ACC112 (cell line): ENCODE results near the gene MPPED2.

ENCODE experiments used
- H2AFZ ChIP-seq: fragments of 200-600 bp; sonication (generic); one replicate; pipeline ENCODE4 v1.6.0; 2017; ENCODE audit warnings: antibody characterized with exemption, low read length; ENCODE audit not compliant: unreplicated experiment
- H3K27ac ChIP-seq: fragments of 200-600 bp; sonication (generic); 2 replicates; pipeline ENCODE4 v1.5.1; 2014; ENCODE audit warnings: low read depth, mild to moderate bottlenecking, antibody characterized with exemption, low read length, moderate library complexity
- H3K27me3 ChIP-seq: fragments of 200-600 bp; sonication (generic); 2 replicates; pipeline ENCODE4 v1.6.1; 2014; ENCODE audit warnings: mild to moderate bottlenecking, antibody characterized with exemption, low read length, moderate library complexity, mixed read lengths; ENCODE audit not compliant: insufficient read depth
- H3K36me3 ChIP-seq: fragments of 200-600 bp; sonication (generic); 2 replicates; pipeline ENCODE4 v1.6.1; 2016; ENCODE audit warnings: mild to moderate bottlenecking, antibody characterized with exemption, low read length, moderate library complexity, mixed read lengths; ENCODE audit not compliant: insufficient read depth
- H3K4me1 ChIP-seq: fragments of 200-600 bp; sonication (generic); one replicate; pipeline ENCODE4 v1.6.1; 2016; ENCODE audit warnings: low read length, mixed read lengths; ENCODE audit not compliant: insufficient read depth, unreplicated experiment, control insufficient read depth
- H3K4me3 ChIP-seq: fragments of 200-600 bp; sonication (generic); 2 replicates; pipeline ENCODE4 v1.5.1; 2014; ENCODE audit warnings: mild to moderate bottlenecking, low read depth, low read length
- H3K79me2 ChIP-seq: fragments of 200-600 bp; sonication (generic); one replicate; pipeline ENCODE4 v1.6.0; 2016; ENCODE audit warnings: low read length; ENCODE audit not compliant: control insufficient read depth, unreplicated experiment, insufficient read depth

Gene MPPED2

GRCh38 chr11:30454111-30454510 lies 132.0 kb downstream of the MPPED2 start:
- Histone ChIP-seq H3K4me1 (no peaks in the 10 kb centered on the region), H3K27me3 (no peaks in the 10 kb centered on the region), H3K27ac (no peak overlapping the region), H3K4me3 (no peak overlapping the region), H2AFZ (no peak overlapping the region), H3K36me3 (no peaks in the 10 kb centered on the region), H3K79me2 (no peaks in the 10 kb centered on the region)

- no peaks in the 10 kb centered on the region for H3K79me2 ChIP-seq
- H3K36me3 ChIP-seq = no peaks in the 10 kb centered on the region
- H3K27ac ChIP-seq = no peak overlapping the region
- no peaks in the 10 kb centered on the region for H3K4me1 ChIP-seq
- no peak overlapping the region for H2AFZ ChIP-seq
- no peak overlapping the region for H3K4me3 ChIP-seq
- no peaks in the 10 kb centered on the region for H3K27me3 ChIP-seq
These were observed 132.4 kb downstream of the MPPED2 start for GRCh38 chr11:30453705-30454104.

- H3K4me3 ChIP-seq = no peak overlapping the region
- H3K4me1 ChIP-seq = no peaks in the 10 kb centered on the region
- no peaks in the 10 kb centered on the region for H3K79me2 ChIP-seq
- H3K27ac ChIP-seq = no peak overlapping the region
- no peaks in the 10 kb centered on the region for H3K36me3 ChIP-seq
- no peak overlapping the region for H2AFZ ChIP-seq
- H3K27me3 ChIP-seq = no peaks in the 10 kb centered on the region
These were observed 133.3 kb downstream of the MPPED2 start for GRCh38 chr11:30452842-30453241.

- Histone ChIP-seq H3K4me1 (no peaks in the 10 kb centered on the region), H3K36me3 (no peaks in the 10 kb centered on the region), H3K27me3 (no peaks in the 10 kb centered on the region), H3K27ac (no peak overlapping the region), H2AFZ (no peak overlapping the region), H3K79me2 (no peaks in the 10 kb centered on the region), H3K4me3 (no peak overlapping the region)
These were observed 134.0 kb downstream of the MPPED2 start for GRCh38 chr11:30452114-30452513.

GRCh38 chr11:30451626-30452025 lies 134.5 kb downstream of the MPPED2 start:
- no peak overlapping the region for H3K4me3 ChIP-seq
- no peaks in the 10 kb centered on the region for H3K4me1 ChIP-seq
- H3K27me3 ChIP-seq = no peaks in the 10 kb centered on the region
- H3K36me3 ChIP-seq = no peaks in the 10 kb centered on the region
- H3K27ac ChIP-seq = no peak overlapping the region
- no peaks in the 10 kb centered on the region for H3K79me2 ChIP-seq
- no peak overlapping the region for H2AFZ ChIP-seq

GRCh38 chr11:30451167-30451566 lies 135.0 kb downstream of the MPPED2 start:
- Histone ChIP-seq H3K27ac (no peak overlapping the region), H3K4me1 (no peaks in the 10 kb centered on the region), H3K36me3 (no peaks in the 10 kb centered on the region)

GRCh38 chr11:30447058-30447640 lies 139.0 kb downstream of the MPPED2 start:
- H3K27ac ChIP-seq = no peak overlapping the region
- no peaks in the 10 kb centered on the region for H3K27me3 ChIP-seq
- H3K36me3 ChIP-seq = no peaks in the 10 kb centered on the region
- no peak overlapping the region for H2AFZ ChIP-seq
- no peaks in the 10 kb centered on the region for H3K79me2 ChIP-seq
- H3K4me1 ChIP-seq = no peaks in the 10 kb centered on the region
- H3K4me3 ChIP-seq = no peak overlapping the region

More at GRCh38 chr11:30451167-30451566, 135.0 kb downstream of the MPPED2 start:
- no peak overlapping the region for H2AFZ ChIP-seq
- H3K79me2 ChIP-seq = no peaks in the 10 kb centered on the region
- no peaks in the 10 kb centered on the region for H3K27me3 ChIP-seq
- no peak overlapping the region for H3K4me3 ChIP-seq

- Histone ChIP-seq H3K79me2 (no peaks in the 10 kb centered on the region), H3K4me3 (no peak overlapping the region), H3K27ac (no peak overlapping the region), H3K27me3 (no peaks in the 10 kb centered on the region), H2AFZ (no peak overlapping the region), H3K4me1 (no peaks in the 10 kb centered on the region), H3K36me3 (no peaks in the 10 kb centered on the region)
These were observed 139.6 kb downstream of the MPPED2 start for GRCh38 chr11:30446520-30446919.

GRCh38 chr11:30445056-30445455 lies 141.1 kb downstream of the MPPED2 start:
- H3K27me3 ChIP-seq = no peaks in the 10 kb centered on the region
- H3K4me3 ChIP-seq = no peak overlapping the region
- H3K79me2 ChIP-seq = no peaks in the 10 kb centered on the region
- no peaks in the 10 kb centered on the region for H3K4me1 ChIP-seq
- H3K27ac ChIP-seq = no peak overlapping the region
- H3K36me3 ChIP-seq = no peaks in the 10 kb centered on the region
- no peak overlapping the region for H2AFZ ChIP-seq

GRCh38 chr11:30440510-30440909 lies 145.6 kb downstream of the MPPED2 start:
- Histone ChIP-seq H3K4me3 (no peak overlapping the region), H3K4me1 (no peaks in the 10 kb centered on the region), H2AFZ (no peak overlapping the region), H3K27ac (no peak overlapping the region), H3K27me3 (0 out of 2 replicates have a peak, but pooled peaks cover 4% of the 10 kb centered on the region), H3K36me3 (no peaks in the 10 kb centered on the region), H3K79me2 (no peaks in the 10 kb centered on the region)

- H3K27me3 ChIP-seq = peaks cover 12% of the 10 kb centered on the region; the same call in 1 of the 2 replicates
- H2AFZ ChIP-seq = no peak overlapping the region
- no peaks in the 10 kb centered on the region for H3K4me1 ChIP-seq
- H3K27ac ChIP-seq = no peak overlapping the region
- no peak overlapping the region for H3K4me3 ChIP-seq
- H3K79me2 ChIP-seq = no peaks in the 10 kb centered on the region
- H3K36me3 ChIP-seq = no peaks in the 10 kb centered on the region
These were observed 149.4 kb downstream of the MPPED2 start for GRCh38 chr11:30436801-30437200.
